Aorta (tissue), 5 donors: ENCODE measurements around the gene MEGF11. TPM values are rescaled to one million over a fixed set of nuclear protein-coding genes. Genes with fewer than 3 reads are reported as not detected.

Source experiments
- ATAC-seq: fragments of 200-7000 bp; cut with Tn5 transposase; one replicate; pipeline ENCODE4 v1.9.1; 2022; ENCODE audit warnings: moderate library complexity; ENCODE audit not compliant: low FRiP score
- DNase-seq, 2 donors: peaks; one replicate each; pipeline ENCODE4 v3.0.0-alpha.2; 2020
- H3K27ac ChIP-seq, 2 donors: one replicate each; pipeline ENCODE4 v1.5.1; 2013; ENCODE audit warnings: low read length in 2 of 2, mild to moderate bottlenecking in 2 of 2, moderate library complexity in 2 of 2, control low read depth in 1 of 2, inconsistent platforms in 1 of 2, low read depth in 1 of 2
- H3K27me3 ChIP-seq, 2 donors: one replicate each; pipeline ENCODE4 v1.6.1; 2013; ENCODE audit warnings: control low read depth in 1 of 2, low read length in 1 of 2, mild to moderate bottlenecking in 1 of 2, moderate library complexity in 1 of 2; ENCODE audit not compliant: insufficient read depth in 2 of 2, control insufficient read depth in 1 of 2
- H3K36me3 ChIP-seq, 2 donors: one replicate each; pipeline ENCODE4 v1.6.1; 2013; ENCODE audit warnings: control low read depth in 1 of 2, low read length in 1 of 2, mild to moderate bottlenecking in 1 of 2; ENCODE audit not compliant: insufficient read depth in 2 of 2, control insufficient read depth in 1 of 2
- H3K4me1 ChIP-seq, 2 donors: one replicate each; pipeline ENCODE4 v1.6.1; 2013; ENCODE audit warnings: low read length in 2 of 2, control low read depth in 1 of 2, mild to moderate bottlenecking in 1 of 2, moderate library complexity in 1 of 2; ENCODE audit not compliant: insufficient read depth in 2 of 2, control insufficient read depth in 1 of 2
- H3K4me3 ChIP-seq, 2 donors: one replicate each; pipeline ENCODE4 v1.5.1; 2013; ENCODE audit warnings: low read length in 2 of 2, control low read depth in 1 of 2, mild to moderate bottlenecking in 1 of 2
- H3K9me3 ChIP-seq: one replicate; pipeline ENCODE4 v1.6.1; 2013; ENCODE audit warnings: mild to moderate bottlenecking, low read length; ENCODE audit not compliant: control insufficient read depth
- WGBS, 2 donors: extraction: QIAGEN DNeasy Blood & Tissue Kit; methylation state at CpG; one replicate each; pipeline ENCODE4 v1.1.7; 2013; 5-methylcytosine and 5-hydroxymethylcytosine counted together
- intact Hi-C, 2 donors: fragments of 100-400 bp; cut with DNase I; formaldehyde crosslinking; loops; one replicate each; pipeline versions ENCODE4 v1.14.2 to v1.15.0; 2022
- polyA plus RNA-seq, 2 donors: library from polyadenylated mRNA; stranded (reverse); fragments of 200-250 nt; gene quantifications; one replicate each; pipeline ENCODE4 v1.2.3, GENCODE V29; 2013
- total RNA-seq, 2 donors: library from RNA; stranded (reverse); fragmentation: NEBNext Ultra II Directional; extraction: Animal tissue kit (Norgen Biotek cat#: 25700); gene quantifications; one replicate each; pipeline ENCODE4 v1.2.1, GENCODE V29; 2021
- donor health status: healthy with polysubstance abuse.
- donor health status: Bipolar disorder and iron deficiency.
- donor health status: DM: no; HTN: no; CAD: no.
- donor health status: DM: no; HTN: no; CAD: no.
- donor health status: DM: yes; HTN: yes; CAD: no.

Gene MEGF11
- total and polyA plus RNA-seq, 4 donors, result not detected

DNA sequence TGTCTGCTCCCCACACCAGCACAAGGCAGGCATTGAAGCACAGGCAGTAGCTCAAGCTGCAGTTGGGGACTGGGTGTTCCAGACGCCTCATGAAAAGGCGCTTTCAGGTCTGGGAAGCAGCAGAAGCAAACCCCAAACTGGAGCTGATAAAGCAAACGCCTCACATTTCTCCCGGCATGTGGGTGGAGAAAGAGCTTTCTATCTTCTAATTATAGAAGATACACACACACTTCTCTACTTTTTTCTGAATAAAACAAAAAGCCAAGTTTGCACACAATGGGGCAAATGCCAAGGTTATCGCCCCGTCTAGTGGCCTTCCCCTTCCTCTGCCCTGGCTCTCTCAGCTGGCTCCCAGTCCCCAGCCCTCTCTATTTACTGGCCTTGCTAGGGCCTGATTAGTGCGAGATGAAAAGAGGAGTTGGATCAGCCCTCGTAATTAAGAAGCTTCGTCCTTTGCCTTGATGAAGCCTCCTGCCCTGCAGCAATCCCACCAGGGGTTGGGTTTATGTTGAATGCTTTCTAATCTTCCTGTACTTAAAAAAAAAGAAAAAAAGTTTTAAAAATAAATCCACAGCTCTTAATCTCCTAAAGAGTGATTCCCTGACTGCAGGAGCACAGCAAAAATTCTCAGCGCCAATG, 120.2 kb downstream of the MEGF11 start:
- H3K36me3 ChIP-seq, result no peaks in the 10 kb centered on the region
- no peaks in the 10 kb centered on the region for H3K9me3 ChIP-seq
- H3K4me3 ChIP-seq, result no peak overlapping the region
- H3K27me3 ChIP-seq, result no peaks in the 10 kb centered on the region
- DNase-seq (no peak), ATAC-seq (no peak)
- 66 to 70% methylated on average over 10 of the region's 10 CpGs for WGBS, 2 donors
- no peak overlapping the region for H3K27ac ChIP-seq
- intact Hi-C loops, result no loop called here
- no peaks in the 10 kb centered on the region for H3K4me1 ChIP-seq

DNA sequence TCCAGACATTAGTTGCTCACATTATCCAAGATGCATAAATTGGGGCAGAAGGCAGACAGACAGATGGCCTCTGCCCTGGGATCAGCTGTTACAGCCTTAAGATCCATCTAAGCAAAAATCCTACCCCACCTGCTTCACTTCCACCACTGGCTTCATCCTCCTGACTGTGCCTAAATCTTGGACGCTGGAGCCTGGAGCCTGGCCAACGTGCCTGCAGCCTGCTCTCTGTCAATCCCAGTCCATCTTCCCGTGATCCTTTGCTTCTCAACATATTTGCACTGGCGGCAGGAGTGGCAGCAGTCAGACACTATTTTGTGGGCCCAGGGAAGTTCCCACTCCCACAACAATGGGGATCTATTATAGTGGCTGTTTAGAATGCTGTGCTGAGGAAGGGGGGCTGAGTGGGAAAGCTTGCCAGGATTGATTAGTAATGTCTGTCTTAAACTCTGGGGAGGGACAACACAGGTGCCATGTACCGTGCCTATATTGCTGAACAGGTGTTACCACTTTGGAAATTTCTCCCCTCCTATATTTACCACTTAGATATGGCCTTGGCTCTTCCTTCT, 121.2 kb downstream of the MEGF11 start:
- DNase-seq, result no peak
- Histone ChIP-seq H3K36me3 (no peaks in the 10 kb centered on the region), H3K9me3 (no peaks in the 10 kb centered on the region), H3K4me1 (no peaks in the 10 kb centered on the region), H3K4me3 (no peak overlapping the region), H3K27ac (no peak overlapping the region), H3K27me3 (no peaks in the 10 kb centered on the region)
- intact Hi-C loops, result no loop called here
- WGBS, 2 donors, result 40 to 43% methylated on average over 5 of the region's 5 CpGs
- ATAC-seq, result no peak

DNA sequence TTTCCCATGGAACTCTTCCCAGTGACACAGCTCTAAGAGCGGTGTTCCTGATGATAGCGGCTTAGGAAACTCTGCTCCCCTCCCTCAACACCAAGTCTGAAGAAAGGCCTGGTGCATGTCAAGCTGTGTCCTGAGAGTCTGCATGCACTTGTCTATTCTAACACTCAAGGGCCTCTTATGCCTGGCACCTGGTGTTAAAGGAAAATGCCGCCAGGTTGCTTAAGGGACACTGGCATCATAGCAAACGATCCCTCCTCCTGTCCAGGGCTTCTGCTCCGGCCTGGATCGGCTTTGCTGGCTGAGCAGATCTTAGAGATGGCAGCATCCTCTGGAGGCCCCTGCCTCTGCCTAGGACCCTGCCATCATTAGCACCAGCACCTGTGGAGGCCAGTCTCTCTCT, 121.7 kb downstream of the MEGF11 start:
- no peaks in the 10 kb centered on the region for H3K9me3 ChIP-seq
- no peak overlapping the region for H3K4me3 ChIP-seq
- WGBS, 2 donors, result 64 to 76% methylated on average over 6 of the region's 6 CpGs
- no peaks in the 10 kb centered on the region for H3K4me1 ChIP-seq
- no peak for ATAC-seq
- no peaks in the 10 kb centered on the region for H3K36me3 ChIP-seq
- DNase-seq, result no peak
- intact Hi-C loops, result no loop called here
- H3K27me3 ChIP-seq, result no peaks in the 10 kb centered on the region
- H3K27ac ChIP-seq, result no peak overlapping the region

DNA sequence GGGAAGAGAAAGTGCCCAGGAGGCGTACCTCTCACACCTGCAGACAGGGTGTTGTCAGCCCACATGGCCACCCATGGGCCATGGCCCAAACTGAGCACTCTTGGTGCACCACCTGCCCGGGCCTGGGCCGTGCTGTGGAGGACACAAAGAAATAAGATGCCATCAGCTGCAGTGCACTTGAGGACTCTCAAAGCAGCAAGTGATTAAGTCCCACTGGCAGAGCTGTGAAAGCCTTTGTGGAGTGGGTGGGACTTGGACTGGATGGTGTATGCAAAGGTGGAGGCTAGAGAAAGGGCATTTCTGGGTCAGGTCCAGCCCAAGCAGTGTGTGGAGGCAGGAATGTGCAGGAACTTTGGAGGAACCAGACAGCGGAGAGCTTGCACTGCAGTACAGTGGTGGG, 122.3 kb downstream of the MEGF11 start:
- DNase-seq (no peak), ATAC-seq (no peak)
- H3K36me3 ChIP-seq, result no peaks in the 10 kb centered on the region
- no peak overlapping the region for H3K4me3 ChIP-seq
- 70 to 77% methylated on average over 4 of the region's 4 CpGs for WGBS, 2 donors
- H3K9me3 ChIP-seq, result no peaks in the 10 kb centered on the region
- H3K27ac ChIP-seq, result no peak overlapping the region
- no peaks in the 10 kb centered on the region for H3K4me1 ChIP-seq
- intact Hi-C loops, result no loop called here
- H3K27me3 ChIP-seq, result no peaks in the 10 kb centered on the region

DNA sequence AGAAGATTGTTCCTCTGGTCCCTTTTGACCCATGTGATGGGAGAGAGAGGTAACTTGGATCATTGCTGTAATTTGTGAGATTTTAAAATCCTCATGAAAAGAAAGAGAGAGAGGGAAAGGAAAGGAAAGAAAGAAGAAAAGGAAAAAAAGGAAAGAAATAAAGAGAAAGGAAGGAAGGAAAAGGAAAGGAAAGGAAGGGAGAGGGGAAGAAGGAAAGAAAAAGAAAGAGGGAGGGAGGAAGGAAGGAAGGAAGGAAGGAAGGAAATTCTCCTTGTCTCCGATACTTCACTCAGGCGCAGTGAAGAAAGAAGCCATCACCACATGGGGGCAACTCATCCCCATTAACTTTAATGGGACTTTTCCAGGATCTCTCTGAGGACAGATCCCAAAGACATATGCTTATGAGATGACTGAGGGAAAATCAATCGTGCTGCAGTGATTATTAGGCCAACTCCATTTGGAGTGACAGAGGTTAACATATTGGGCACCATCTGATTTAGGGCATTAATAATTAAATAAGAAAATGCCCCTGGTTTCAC, 123.0 kb downstream of the MEGF11 start:
- no peak overlapping the region for H3K27ac ChIP-seq
- 79 to 80% methylated on average over 3 of the region's 3 CpGs for WGBS, 2 donors

DNA sequence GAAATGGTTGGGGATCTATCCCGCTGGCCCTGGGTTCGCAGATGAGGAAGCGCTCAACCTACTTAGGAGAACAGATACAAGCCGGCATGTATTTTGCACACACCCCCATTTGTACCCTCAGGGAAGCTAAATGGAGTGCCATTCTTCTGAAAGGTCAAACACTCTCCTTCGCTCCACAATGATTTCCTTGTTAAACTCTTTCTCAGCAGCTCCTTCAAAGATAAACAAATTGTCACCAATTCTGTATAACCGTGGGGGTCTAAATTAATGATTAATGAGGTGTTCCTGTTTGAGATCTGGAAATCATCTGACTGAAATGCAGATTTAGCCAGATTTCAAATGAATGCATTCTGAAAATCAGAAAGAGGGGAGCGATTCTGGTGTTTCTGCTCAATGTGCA, 124.0 kb downstream of the MEGF11 start:
- H3K27ac ChIP-seq, result no peak overlapping the region
- intact Hi-C loops, result no loop called here
- no peaks in the 10 kb centered on the region for H3K36me3 ChIP-seq
- H3K9me3 ChIP-seq, result no peaks in the 10 kb centered on the region
- DNase-seq (no peak), ATAC-seq (no peak)
- H3K4me3 ChIP-seq, result no peak overlapping the region
- no peaks in the 10 kb centered on the region for H3K4me1 ChIP-seq
- 64 to 70% methylated on average over 7 of the region's 7 CpGs for WGBS, 2 donors
- H3K27me3 ChIP-seq, result no peaks in the 10 kb centered on the region

More for the DNA sequence above, 123.0 kb downstream of the MEGF11 start:
- H3K9me3 ChIP-seq, result no peaks in the 10 kb centered on the region
- no peak overlapping the region for H3K4me3 ChIP-seq
- DNase-seq, result no peak
- no peaks in the 10 kb centered on the region for H3K36me3 ChIP-seq
- no peaks in the 10 kb centered on the region for H3K4me1 ChIP-seq
- intact Hi-C loops, result no loop called here
- no peak for ATAC-seq
- no peaks in the 10 kb centered on the region for H3K27me3 ChIP-seq

DNA sequence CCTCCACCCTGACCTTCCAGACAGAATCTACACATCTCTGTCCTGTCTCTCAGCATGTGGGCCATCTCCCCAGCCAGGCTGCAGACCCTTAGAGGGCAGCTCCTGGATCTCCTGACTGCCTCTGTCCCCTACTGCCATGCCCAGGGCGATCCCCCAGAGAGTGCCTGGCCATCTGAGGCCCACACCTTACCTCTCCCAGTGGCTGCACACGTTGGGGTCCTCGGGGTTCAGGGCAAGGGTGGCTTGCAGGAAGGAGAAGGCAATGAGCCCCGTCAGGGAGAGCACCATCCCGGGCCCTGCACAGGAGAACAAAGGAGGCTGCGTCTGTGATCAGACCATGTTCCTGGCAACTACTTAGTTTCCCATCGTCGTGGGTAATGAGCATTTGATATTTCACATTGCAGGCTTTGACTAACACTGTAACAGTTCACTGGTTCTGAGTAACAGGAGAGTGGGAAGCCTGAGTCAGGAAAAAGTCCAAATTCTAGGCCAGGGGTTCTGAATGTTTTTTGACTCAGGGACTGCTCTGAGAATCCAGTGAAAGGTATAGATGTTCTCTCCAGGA, 125.4 kb downstream of the MEGF11 start:
- intact Hi-C loops, result no loop called here
- DNase-seq (no peak), ATAC-seq (no peak)
- Histone ChIP-seq H3K27ac (no peak overlapping the region), H3K4me1 (no peaks in the 10 kb centered on the region), H3K36me3 (no peaks in the 10 kb centered on the region), H3K4me3 (no peak overlapping the region), H3K9me3 (no peaks in the 10 kb centered on the region), H3K27me3 (no peaks in the 10 kb centered on the region)
- 77 to 78% methylated on average over 8 of the region's 8 CpGs for WGBS, 2 donors

DNA sequence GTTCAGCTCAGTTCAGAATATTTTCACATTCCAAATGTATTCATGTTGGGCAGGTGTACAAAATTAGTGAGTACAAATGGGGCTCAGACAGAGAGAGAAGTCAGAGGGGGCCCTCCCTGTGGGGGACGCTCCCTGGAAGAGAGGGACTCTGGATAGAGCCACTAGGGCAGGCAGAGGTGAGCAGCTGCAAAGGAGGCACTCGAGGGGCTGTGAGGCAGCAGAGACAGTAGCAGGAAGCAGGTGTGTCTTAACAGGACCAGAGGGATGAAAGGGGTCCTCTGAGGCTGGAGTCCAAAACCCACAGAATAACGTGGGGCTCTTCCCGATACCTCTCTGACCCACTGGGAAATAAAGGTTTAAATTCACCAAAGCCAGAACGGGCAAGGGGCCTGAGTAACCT, 127.1 kb downstream of the MEGF11 start:
- intact Hi-C loops, result no loop called here
- Histone ChIP-seq H3K27me3 (no peaks in the 10 kb centered on the region), H3K4me1 (no peaks in the 10 kb centered on the region), H3K4me3 (no peak overlapping the region), H3K9me3 (no peaks in the 10 kb centered on the region), H3K27ac (no peak overlapping the region), H3K36me3 (no peaks in the 10 kb centered on the region)
- 59 to 61% methylated on average over 5 of the region's 5 CpGs for WGBS, 2 donors
- DNase-seq, result no peak
- no peak for ATAC-seq

DNA sequence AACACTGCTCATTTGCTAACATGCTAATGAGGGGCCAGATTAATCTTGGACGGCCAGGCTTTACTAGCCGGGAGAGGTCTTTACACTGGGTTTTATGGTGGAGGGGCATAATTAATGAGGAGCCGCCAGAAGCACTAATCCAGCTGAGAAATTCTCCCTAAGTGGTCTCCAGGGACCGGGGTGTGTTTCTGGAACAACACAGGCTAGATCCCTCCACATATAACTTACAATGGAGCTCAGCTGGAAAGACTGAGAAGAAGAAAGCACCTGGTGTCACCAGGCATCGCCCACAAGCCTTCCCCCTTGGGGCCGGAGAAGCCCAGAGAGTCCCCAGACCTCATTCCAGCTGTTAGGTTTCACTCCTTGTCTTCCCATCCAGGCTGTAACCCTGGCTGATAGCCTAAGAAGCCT, 127.5 kb downstream of the MEGF11 start:
- H3K36me3 ChIP-seq, result no peaks in the 10 kb centered on the region
- WGBS, 2 donors, result 44 to 47% methylated on average over 6 of the region's 6 CpGs
- DNase-seq (no peak), ATAC-seq (no peak)
- intact Hi-C loops, result no loop called here
- H3K27me3 ChIP-seq, result no peaks in the 10 kb centered on the region
- no peaks in the 10 kb centered on the region for H3K9me3 ChIP-seq
- H3K4me1 ChIP-seq, result no peaks in the 10 kb centered on the region
- H3K4me3 ChIP-seq, result no peak overlapping the region
- no peak overlapping the region for H3K27ac ChIP-seq
